Colon (tissue), 2 donors: ENCODE measurements around the gene PSENEN.
"Not testable (repeated sequence)": the region's sequence is repeated elsewhere in the genome, so short reads cannot be mapped to it uniquely, and the experiment has no call there.

Source experiments
- FAIRE-seq: peaks from 2 replicates; lab custom pipeline; 2012; peaks lifted over from hg19 to GRCh38; lab: Jason Lieb, UNC
- donor health status: control.
- donor health status: control.

The PSENEN gene

GRCh38 chr19:35751839-35752745, 6.6 kb downstream of the PSENEN start:
- FAIRE-seq, result no peak

GRCh38 chr19:35752746-35753350, 7.4 kb downstream of the PSENEN start:
- no peak for FAIRE-seq

GRCh38 chr19:35753634-35754369, 8.4 kb downstream of the PSENEN start:
- FAIRE-seq, result no peak

GRCh38 chr19:35754370-35755130, 9.1 kb downstream of the PSENEN start:
- no peak for FAIRE-seq

GRCh38 chr19:35755131-35755549, 9.7 kb downstream of the PSENEN start:
- no peak for FAIRE-seq

GRCh38 chr19:35755550-35756376, 10.3 kb downstream of the PSENEN start:
- no peak for FAIRE-seq

GRCh38 chr19:35756377-35757230, 11.2 kb downstream of the PSENEN start, which contains the start of gene HSPB6:
TSS of gene HSPB6 (minus strand) at chr19:35757029. CDS start at chr19:35757008, 21 bp downstream.
- FAIRE-seq, result no peak

GRCh38 chr19:35757231-35757748, 11.8 kb downstream of the PSENEN start:
- FAIRE-seq, result no peak

GRCh38 chr19:35757749-35758608, 12.5 kb downstream of the PSENEN start, which contains the start of gene PROSER3:
TSS of gene PROSER3 (plus strand) at chr19:35758176. CDS start at chr19:35758216, 40 bp downstream.
- peak; percentile 76 for FAIRE-seq

GRCh38 chr19:35759697-35760096, 14.2 kb downstream of the PSENEN start:
- no peak for FAIRE-seq

- FAIRE-seq, result no peak
These were observed 15.4 kb downstream of the PSENEN start for GRCh38 chr19:35760711-35761349.

- no peak for FAIRE-seq
These were observed 19.2 kb downstream of the PSENEN start for GRCh38 chr19:35764432-35765315.

- FAIRE-seq, result no peak
These were observed 21.2 kb downstream of the PSENEN start for GRCh38 chr19:35766571-35767104.

GRCh38 chr19:35767288-35768081, 22.0 kb downstream of the PSENEN start:
- FAIRE-seq, result no peak

- FAIRE-seq, result no peak
These were observed 22.6 kb downstream of the PSENEN start for GRCh38 chr19:35768082-35768421.

- FAIRE-seq, result not testable (repeated sequence)
These were observed 26.9 kb downstream of the PSENEN start for GRCh38 chr19:35772362-35772761.
